ENCODE data around the gene GPC1. TPM values are rescaled to one million over a fixed set of nuclear protein-coding genes. Genes with fewer than 3 reads are reported as not detected.

The GPC1 gene
- total and polyA plus RNA-seq, 10 of the 15 experiments (the other 5 are each of a cell fraction or from before 2014, with no cell fraction given): 0.06 to 0.77 (median 0.23) TPM; not detected in 3

GRCh38 chr2:240422658-240423329 is 12.7 kb upstream of the GPC1 start:
- H3K27ac ChIP-seq (ENCODE audit: control insufficient read depth, insufficient read depth): no peak overlapping the region
- no peak overlapping the region for H3K4me3 ChIP-seq
- no peaks in the 10 kb centered on the region for H3K36me3 ChIP-seq (ENCODE audit: control insufficient read depth in 2 of 2, insufficient read depth in 2 of 2, low read length in 1 of 2)
- H3K79me2 ChIP-seq (ENCODE audit: control insufficient read depth, insufficient read depth, low read length): no peaks in the 10 kb centered on the region
- no peaks in the 10 kb centered on the region; a peak in 1 of 4 replicates for H3K27me3 ChIP-seq (replicated peaks in 1 of 2; ENCODE audit: control insufficient read depth in 2 of 2, insufficient read depth in 2 of 2, low read length in 1 of 2)
- in situ Hi-C loops (cut with MboI) (no loop called here), intact Hi-C loops (cut with micrococcal nuclease; ENCODE audit: unreplicated experiment) (no loop called here)
- H3K4me2 ChIP-seq (ENCODE audit: control insufficient read depth, insufficient read depth): no peak overlapping the region
- BruUV-seq (replicated peaks): no TSS peak
- POLR2A ChIA-PET: no interaction called here
- H3K9me3 ChIP-seq (replicated peaks; ENCODE audit: control insufficient read depth, insufficient read depth, low read length): peaks cover 4% of the 10 kb centered on the region; the same call in 1 of the 3 replicates
- no peak overlapping the region for H2AFZ ChIP-seq (ENCODE audit: control insufficient read depth, low read depth, low read length)
- no peak overlapping the region for H3K9ac ChIP-seq (ENCODE audit: control insufficient read depth, insufficient read depth, low read length)
- TF ChIP-seq KLF5 (IDR thresholded peaks at IDR 0.05; ENCODE audit: partially characterized antibody) (no peak), ATF7 (IDR thresholded peaks at IDR 0.05; ENCODE audit: low read depth) (no peak), CUX1 (IDR thresholded peaks at IDR 0.05; ENCODE audit: insufficient replicate concordance, low read depth, low read length) (no peak), HSF1 (IDR thresholded peaks at IDR 0.05; ENCODE audit: low read depth, low read length) (no peak), CBX5 (IDR thresholded peaks at IDR 0.05; ENCODE audit: low read depth) (no peak), CEBPB (IDR thresholded peaks at IDR 0.05; ENCODE audit: borderline replicate concordance in 1 of 2, low read depth in 2 of 2, low read length in 2 of 2) (no peak), IKZF1 (conservative IDR thresholded peaks at IDR 0.05) (no peak)
- DNase-seq (ENCODE audit: low read depth, low spot score) (no peak), FAIRE-seq (no peak), ATAC-seq (no peak)
- 46% methylated on average over 6 of the region's 6 CpGs for WGBS (ENCODE audit: insufficient coverage, insufficient replicate concordance, low lambda C conversion rate, missing lambda C conversion rate)
- SMC1A ChIA-PET (ENCODE audit: uncharacterized antibody, unreplicated experiment): no interaction called here
- H4K20me1 ChIP-seq (ENCODE audit: control insufficient read depth, insufficient read depth): no peaks in the 10 kb centered on the region
- CTCF ChIA-PET: no interaction called here
- RAD21 ChIA-PET (ENCODE audit: unreplicated experiment): no interaction called here
- no peaks in the 10 kb centered on the region for H3K4me1 ChIP-seq (ENCODE audit: control insufficient read depth, insufficient read depth, low read length)
